Endodermal cell (in vitro differentiated cells): ENCODE results near the gene SOX5. TPM values are rescaled to one million over a fixed set of nuclear protein-coding genes. Genes with fewer than 3 reads are reported as not detected.

Source experiments
- DNase-seq: peaks from one replicate; pipeline ENCODE4 v3.0.0-alpha.2; 2017
- H3K27ac ChIP-seq: 2 replicates; pipeline ENCODE4 v1.5.1; 2013; ENCODE audit warnings: mild to moderate bottlenecking, low read depth, low read length, moderate library complexity
- H3K27me3 ChIP-seq: 2 replicates; pipeline ENCODE4 v1.6.1; 2013; ENCODE audit warnings: mild to moderate bottlenecking, low read length, moderate library complexity; ENCODE audit not compliant: insufficient read depth, control insufficient read depth, poor library complexity, severe bottlenecking
- H3K36me3 ChIP-seq: 2 replicates; pipeline ENCODE4 v1.7.0; 2013; ENCODE audit warnings: mild to moderate bottlenecking, low read length, moderate library complexity; ENCODE audit not compliant: control insufficient read depth, insufficient read depth
- H3K4me1 ChIP-seq: one replicate; pipeline ENCODE4 v1.7.0; 2013; ENCODE audit warnings: low read length; ENCODE audit not compliant: control insufficient read depth, insufficient read depth
- H3K4me3 ChIP-seq: 2 replicates; pipeline ENCODE4 v1.5.1; 2013; ENCODE audit warnings: mild to moderate bottlenecking, low read length, moderate library complexity
- H3K9ac ChIP-seq: 2 replicates; pipeline ENCODE4 v1.6.1; 2013; ENCODE audit warnings: mild to moderate bottlenecking, low read length, moderate library complexity; ENCODE audit not compliant: poor library complexity, severe bottlenecking; ENCODE audit errors: extremely low read depth
- H3K9me3 ChIP-seq: 2 replicates; pipeline ENCODE4 v1.6.1; 2013; ENCODE audit warnings: mild to moderate bottlenecking, low read length, moderate library complexity; ENCODE audit not compliant: control insufficient read depth
- H3K27ac Mint-ChIP-seq: 2 replicates; pipeline ENCODE4 v1.8.0; 2020; ENCODE audit warnings: mixed read lengths
- H3K27me3 Mint-ChIP-seq: 2 replicates; pipeline ENCODE4 v1.8.0; 2021; ENCODE audit warnings: mild to moderate bottlenecking, mixed read lengths; ENCODE audit not compliant: insufficient read depth
- H3K36me3 Mint-ChIP-seq: 2 replicates; pipeline ENCODE4 v1.8.0; 2020; ENCODE audit warnings: low read depth, mixed read lengths
- H3K4me1 Mint-ChIP-seq: 2 replicates; pipeline ENCODE4 v1.8.0; 2020; ENCODE audit warnings: mixed read lengths
- H3K4me3 Mint-ChIP-seq: 2 replicates; pipeline ENCODE4 v1.8.0; 2020; ENCODE audit warnings: mild to moderate bottlenecking, moderate library complexity, mixed read lengths
- H3K9me3 Mint-ChIP-seq: 2 replicates; pipeline ENCODE4 v1.8.0; 2020; ENCODE audit warnings: mild to moderate bottlenecking, mixed read lengths
- CTCF ChIP-seq: fragments of 200-600 bp; sonication (generic); conservative IDR thresholded peaks from 2 replicates; pipeline ENCODE4 v1.5.0; 2021; ENCODE audit warnings: antibody characterized with exemption, mild to moderate bottlenecking
- WGBS, 2 experiments: methylation state at CpG; one replicate each; pipeline versions ENCODE4 v1.1.5 to v1.1.7; 2013; ENCODE audit warnings: missing lambda C conversion rate in 2 of 2, mixed read lengths in 1 of 2; ENCODE audit not compliant: insufficient coverage in 1 of 2, insufficient read length in 1 of 2; 5-methylcytosine and 5-hydroxymethylcytosine counted together
- total RNA-seq, 2 donors: library from RNA; stranded (reverse); fragmentation: NEBNext Ultra II Directional in 1 of 2; extraction: Animal tissue kit (Norgen Biotek cat#: 25700) in 1 of 2; gene quantifications; 2 replicates in 1 of 2; 3 replicates in 1 of 2; pipeline ENCODE4 v1.2.1, GENCODE V29; 2021

Gene SOX5
- total RNA-seq, 2 donors from 2014 or later, result 6.8 to 30.7 TPM

- no peak for DNase-seq
- no peaks in the 10 kb centered on the region for H3K27me3 Mint-ChIP-seq
Observed at GRCh38 chr12:23851602-23852001, 97.9 kb downstream of the SOX5 start.

GRCh38 chr12:23847857-23848256 is 101.6 kb downstream of the SOX5 start:
- no peak overlapping the region for H3K4me3 ChIP-seq
- WGBS, 2 experiments, result 90 to 100% methylated on average over 1 to 3 of the region's 3 CpGs
- H3K9me3 ChIP-seq, result no peaks in the 10 kb centered on the region
- H3K27ac Mint-ChIP-seq, result no peak overlapping the region
- H3K27ac ChIP-seq, result no peak overlapping the region
- peaks cover 3% of the 10 kb centered on the region for H3K4me1 ChIP-seq
- TF ChIP-seq CTCF, result no peak
- H3K27me3 ChIP-seq, result no peaks in the 10 kb centered on the region
- no peaks in the 10 kb centered on the region for H3K9me3 Mint-ChIP-seq
- H3K36me3 ChIP-seq, result no peaks in the 10 kb centered on the region
- H3K4me1 Mint-ChIP-seq, result peaks cover 13% of the 10 kb centered on the region
- DNase-seq, result no peak
- no peaks in the 10 kb centered on the region for H3K36me3 Mint-ChIP-seq
- H3K4me3 Mint-ChIP-seq, result no peak overlapping the region
- no peaks in the 10 kb centered on the region for H3K27me3 Mint-ChIP-seq
- H3K9ac ChIP-seq, result no peak overlapping the region

More at GRCh38 chr12:23851602-23852001, 97.9 kb downstream of the SOX5 start:
- Mint-ChIP-seq H3K9me3 (no peaks in the 10 kb centered on the region), H3K4me3 (no peak overlapping the region), H3K27ac (no peak overlapping the region), H3K4me1 (peaks cover 13% of the 10 kb centered on the region), H3K36me3 (no peaks in the 10 kb centered on the region)
- no peaks in the 10 kb centered on the region for H3K9me3 ChIP-seq
- TF ChIP-seq CTCF, result no peak
- 100% methylated on average over 1 to 2 of the region's 2 CpGs for WGBS, 2 experiments
- H3K4me1 ChIP-seq, result peaks cover 3% of the 10 kb centered on the region
- no peaks in the 10 kb centered on the region for H3K36me3 ChIP-seq
- H3K4me3 ChIP-seq, result no peak overlapping the region
- H3K27ac ChIP-seq, result no peak overlapping the region
- H3K27me3 ChIP-seq, result no peaks in the 10 kb centered on the region
- no peak overlapping the region for H3K9ac ChIP-seq

- no peak for DNase-seq
- no peak for TF ChIP-seq CTCF
- Histone ChIP-seq H3K36me3 (no peaks in the 10 kb centered on the region), H3K27ac (no peak overlapping the region), H3K27me3 (no peaks in the 10 kb centered on the region), H3K4me1 (peaks cover 3% of the 10 kb centered on the region), H3K9me3 (no peaks in the 10 kb centered on the region), H3K9ac (no peak overlapping the region), H3K4me3 (no peak overlapping the region)
- peaks cover 11% of the 10 kb centered on the region for H3K4me1 Mint-ChIP-seq
- 93 to 100% methylated on average over 2 to 4 of the region's 4 CpGs for WGBS, 2 experiments
- peaks cover 1% of the 10 kb centered on the region for H3K9me3 Mint-ChIP-seq
- H3K27me3 Mint-ChIP-seq, result no peaks in the 10 kb centered on the region
- no peak overlapping the region for H3K4me3 Mint-ChIP-seq
- H3K36me3 Mint-ChIP-seq, result no peaks in the 10 kb centered on the region
- no peak overlapping the region for H3K27ac Mint-ChIP-seq
Observed at GRCh38 chr12:23843958-23844357, 105.5 kb downstream of the SOX5 start.
